PC-3 (cell line): ENCODE data around the gene NHLH1. TPM values are rescaled to one million over a fixed set of nuclear protein-coding genes. Genes with fewer than 3 reads are reported as not detected.

Source experiments
- ATAC-seq: fragments of 200-7000 bp; cut with Tn5 transposase; 2 replicates; pipeline ENCODE4 v1.9.1; 2020; ENCODE audit warnings: mild to moderate bottlenecking, moderate library complexity
- BruUV-seq: library from RNA; stranded (reverse); fragments of 400-500 nt; replicated peaks from 2 replicates; lab custom pipeline; 2021; lab: Mats Ljungman, UMichigan
- CTCF ChIA-PET: fragments of 300-600 bp; sonication (Branson Sonifier 250); formaldehyde crosslinking; loops from one replicate; lab custom pipeline; 2022; ENCODE audit warnings: antibody characterized with exemption; lab: Charles Lee
- POLR2A ChIA-PET: fragments of 300-600 bp; sonication (Branson Sonifier 250); formaldehyde crosslinking; loops from one replicate; lab custom pipeline; 2022; ENCODE audit warnings: antibody characterized with exemption; ENCODE audit not compliant: unreplicated experiment; lab: Charles Lee
- DNase-seq: peaks from one replicate; pipeline ENCODE4 v3.0.0-alpha.2; 2015
- H2AFZ ChIP-seq: fragments of 300-600 bp; sonication (generic); 2 replicates; pipeline ENCODE4 v1.6.0; 2016; ENCODE audit warnings: antibody characterized with exemption, low read length
- H3F3A ChIP-seq: fragments of 300-600 bp; sonication (generic); one replicate; pipeline ENCODE4 v1.6.0; 2017; ENCODE audit warnings: antibody characterized with exemption, low read length, control low read depth, mild to moderate bottlenecking; ENCODE audit not compliant: unreplicated experiment
- H3K27ac ChIP-seq: fragments of 300-600 bp; sonication (generic); 2 replicates; pipeline ENCODE4 v1.5.1; 2016; ENCODE audit warnings: mild to moderate bottlenecking, low read length
- H3K27me3 ChIP-seq: fragments of 300-600 bp; sonication (generic); 2 replicates; pipeline ENCODE4 v1.6.1; 2016; ENCODE audit warnings: low read length, mixed read lengths
- H3K36me3 ChIP-seq: fragments of 300-600 bp; sonication (generic); 2 replicates; pipeline ENCODE4 v1.6.1; 2016; ENCODE audit warnings: low read depth, mixed run types, low read length, mixed read lengths
- H3K4me1 ChIP-seq: fragments of 300-600 bp; sonication (generic); 2 replicates; pipeline ENCODE4 v1.5.1; 2016; ENCODE audit warnings: low read length; ENCODE audit not compliant: insufficient read depth
- H3K4me2 ChIP-seq: fragments of 300-600 bp; sonication (generic); 2 replicates; pipeline ENCODE4 v1.6.0; 2016; ENCODE audit warnings: low read length
- H3K4me3 ChIP-seq: fragments of 300-600 bp; sonication (generic); 2 replicates; pipeline ENCODE4 v1.5.1; 2016; ENCODE audit warnings: mild to moderate bottlenecking, low read length, mixed read lengths
- H3K79me2 ChIP-seq: fragments of 300-600 bp; sonication (generic); 2 replicates; pipeline ENCODE4 v1.6.1; 2017; ENCODE audit warnings: low read length, mixed read lengths
- H3K9ac ChIP-seq: fragments of 300-600 bp; sonication (generic); 2 replicates; pipeline ENCODE4 v1.6.0; 2016; ENCODE audit warnings: mild to moderate bottlenecking, low read length
- H3K9me2 ChIP-seq: fragments of 300-600 bp; sonication (generic); replicated peaks from 2 replicates; pipeline ENCODE4 v1.6.1; 2016; ENCODE audit warnings: mixed run types, low read length, mixed read lengths
- H3K9me3 ChIP-seq: fragments of 300-600 bp; sonication (generic); 2 replicates; pipeline ENCODE4 v1.6.1; 2016; ENCODE audit warnings: low read length, mixed read lengths
- H4K20me1 ChIP-seq: fragments of 300-600 bp; sonication (generic); 2 replicates; pipeline ENCODE4 v1.6.1; 2016; ENCODE audit warnings: low read length, mixed read lengths
- CTCF ChIP-seq: fragments of 300-600 bp; sonication (generic); conservative IDR thresholded peaks from 2 replicates; pipeline ENCODE4 v1.5.1; 2017; ENCODE audit warnings: antibody characterized with exemption, low read depth, mild to moderate bottlenecking, low read length
- EZH2 ChIP-seq: fragments of 300-600 bp; sonication (generic); IDR thresholded peaks from one replicate; pipeline ENCODE4 v1.6.1; 2017; ENCODE audit warnings: antibody characterized with exemption, mild to moderate bottlenecking, low read length; ENCODE audit not compliant: unreplicated experiment
- EZH2phosphoT487 ChIP-seq: fragments of 300-600 bp; sonication (generic); IDR thresholded peaks from 2 replicates; pipeline ENCODE4 v1.6.1; 2018; ENCODE audit warnings: mild to moderate bottlenecking, antibody characterized with exemption, low read length, borderline replicate concordance
- intact Hi-C: fragments of 100-400 bp; cut with micrococcal nuclease; formaldehyde crosslinking; loops from 2 replicates; pipeline ENCODE4 v1.9.0; 2023
- total RNA-seq: library from RNA; depleted of rRNA; stranded (reverse); fragments of >200 nt; gene quantifications from 2 replicates; pipeline ENCODE4 v1.2.3, GENCODE V29; 2014; rRNA removed

The NHLH1 gene
- total RNA-seq, 1 experiment from 2014 or later, result not detected

GRCh38 chr1:160421881-160422280 lies 55.0 kb downstream of the NHLH1 start:
- TF ChIP-seq EZH2 (no peak), CTCF (no peak), EZH2phosphoT487 (no peak)
- Histone ChIP-seq H3K4me1 (no peaks in the 10 kb centered on the region), H3K9me3 (no peaks in the 10 kb centered on the region), H3K27ac (no peak overlapping the region), H3K79me2 (no peaks in the 10 kb centered on the region), H2AFZ (no peak overlapping the region), H3K27me3 (peaks cover 26% of the 10 kb centered on the region), H3K36me3 (no peaks in the 10 kb centered on the region), H3K9me2 (no peaks in the 10 kb centered on the region), H3K4me3 (no peak overlapping the region), H3K9ac (no peak overlapping the region), H3F3A (no peaks in the 10 kb centered on the region), H3K4me2 (no peak overlapping the region), H4K20me1 (no peaks in the 10 kb centered on the region)
- BruUV-seq, result no TSS peak
- intact Hi-C loops, result no loop called here
- DNase-seq (no peak), ATAC-seq (no peak)
- ChIA-PET CTCF (no interaction called here), POLR2A (no interaction called here)

Other genes with a start within 250 kb of the NHLH1 start
- 0.04 TPM in 1 of 2 replicates, not detected in the other for gene ATP1A4, start 215.5 kb upstream of the NHLH1 start, total RNA-seq
- 0.12 TPM in 1 of 2 replicates, not detected in the other for gene CASQ1, start 176.5 kb upstream of the NHLH1 start, total RNA-seq
- 90.3 and 128 TPM in 2 replicates for gene PEA15, start 161.7 kb upstream of the NHLH1 start, total RNA-seq
- 122 and 139 TPM in 2 replicates for gene DCAF8, start 104.5 kb upstream of the NHLH1 start, total RNA-seq
- gene PEX19, start 81.9 kb upstream of the NHLH1 start, total RNA-seq, result 63.2 and 65.4 TPM in 2 replicates
- 141 and 142 TPM in 2 replicates for gene COPA, start 23.8 kb upstream of the NHLH1 start, total RNA-seq
- 48.2 and 49.6 TPM in 2 replicates for gene NCSTN, start 23.7 kb upstream of the NHLH1 start, total RNA-seq
- 0.06 and 0.44 TPM in 2 replicates for gene VANGL2, start 33.5 kb downstream of the NHLH1 start, total RNA-seq
- not detected in 2 replicates for gene SLAMF6, start 156.2 kb downstream of the NHLH1 start, total RNA-seq
- not detected in 2 replicates for gene CD84, start 212.4 kb downstream of the NHLH1 start, total RNA-seq